Progenitor cell of endocrine pancreas (in vitro differentiated cells): ENCODE measurements around the gene ADAMTS12. TPM values are rescaled to one million over a fixed set of nuclear protein-coding genes. Genes with fewer than 3 reads are reported as not detected.
A peak's percentile ranks its signal among the peaks of the same experiment; 100 is the strongest.

Experiments used
- DNase-seq: peaks from one replicate; pipeline ENCODE4 v3.0.0; 2021; ENCODE audit warnings: low spot score; ENCODE audit not compliant: unreplicated experiment
- H3K27ac Mint-ChIP-seq: 2 replicates; pipeline ENCODE4 v1.8.0; 2021; ENCODE audit warnings: mild to moderate bottlenecking, moderate library complexity, mixed read lengths
- H3K27me3 Mint-ChIP-seq: 2 replicates; pipeline ENCODE4 v1.8.0; 2021; ENCODE audit warnings: mixed read lengths
- H3K36me3 Mint-ChIP-seq: 2 replicates; pipeline ENCODE4 v1.8.0; 2022; ENCODE audit warnings: mixed read lengths; ENCODE audit not compliant: insufficient read depth
- H3K4me1 Mint-ChIP-seq: 2 replicates; pipeline ENCODE4 v1.8.0; 2021; ENCODE audit warnings: low read depth, mixed read lengths
- H3K4me3 Mint-ChIP-seq: 2 replicates; pipeline ENCODE4 v1.8.0; 2021; ENCODE audit warnings: low read depth, mild to moderate bottlenecking, moderate library complexity, mixed read lengths
- H3K9me3 Mint-ChIP-seq: 2 replicates; pipeline ENCODE4 v1.8.0; 2021; ENCODE audit warnings: low read depth, mixed read lengths
- CTCF ChIP-seq: fragments of 200-600 bp; sonication (generic); IDR thresholded peaks from one replicate; pipeline ENCODE4 v1.5.0; 2021; ENCODE audit warnings: antibody characterized with exemption, mild to moderate bottlenecking; ENCODE audit not compliant: unreplicated experiment
- total RNA-seq: library from RNA; stranded (reverse); gene quantifications from 2 replicates; pipeline ENCODE4 v1.2.1, GENCODE V29; 2021

Gene ADAMTS12
- total RNA-seq, 1 donor from 2014 or later: 5.2 TPM

DNA sequence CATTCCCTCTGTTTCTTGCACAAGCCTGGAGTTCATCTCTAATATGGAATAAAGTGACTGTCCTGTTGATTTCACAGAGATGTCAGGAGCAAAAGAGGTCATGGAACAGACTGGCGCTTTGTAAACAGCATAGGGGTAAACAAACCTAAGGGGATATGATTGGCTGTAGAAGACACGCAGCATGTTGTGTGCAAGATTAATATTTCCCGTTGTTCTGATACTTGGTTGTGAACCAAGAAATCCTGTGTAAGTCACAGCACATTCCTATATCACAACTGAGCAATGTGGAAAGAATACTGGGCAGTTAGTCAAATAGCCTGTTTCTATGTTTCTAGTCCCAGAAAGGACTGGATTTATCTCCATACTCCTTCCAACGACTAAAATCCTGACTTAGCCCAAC is 3.2 kb downstream of the ADAMTS12 start:
- no peaks in the 10 kb centered on the region for H3K36me3 Mint-ChIP-seq
- H3K4me1 Mint-ChIP-seq: peaks cover 30% of the 10 kb centered on the region
- no peak overlapping the region for H3K27ac Mint-ChIP-seq
- DNase-seq: no peak
- H3K4me3 Mint-ChIP-seq: no peak overlapping the region
- no peaks in the 10 kb centered on the region for H3K27me3 Mint-ChIP-seq
- no peak for TF ChIP-seq CTCF
- H3K9me3 Mint-ChIP-seq: no peaks in the 10 kb centered on the region

DNA sequence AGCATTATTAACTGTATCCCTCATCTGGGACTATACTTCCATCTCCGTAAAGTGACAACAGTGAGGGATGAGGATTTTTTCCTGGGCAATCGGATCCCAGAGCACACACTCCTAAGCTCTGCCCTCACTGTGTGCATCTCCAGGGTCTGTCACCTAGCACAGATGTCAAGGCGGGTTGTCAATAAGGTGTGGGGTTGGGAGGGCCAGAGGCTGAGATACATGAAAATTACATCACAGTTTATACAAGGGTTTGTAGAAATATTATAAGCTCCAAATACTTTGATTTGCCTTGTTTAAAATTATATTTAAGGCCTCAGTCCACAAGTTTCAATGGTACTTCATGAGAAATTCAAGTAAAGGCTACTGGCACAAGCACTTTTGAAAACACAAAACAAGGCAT is 4.5 kb downstream of the ADAMTS12 start:
- H3K4me3 Mint-ChIP-seq: no peak overlapping the region
- no peak for DNase-seq
- H3K27ac Mint-ChIP-seq: peak overlapping the region; percentile 19
- H3K36me3 Mint-ChIP-seq: no peaks in the 10 kb centered on the region
- TF ChIP-seq CTCF: no peak
- peaks cover 21% of the 10 kb centered on the region for H3K4me1 Mint-ChIP-seq
- H3K27me3 Mint-ChIP-seq: no peaks in the 10 kb centered on the region
- no peaks in the 10 kb centered on the region for H3K9me3 Mint-ChIP-seq

DNA sequence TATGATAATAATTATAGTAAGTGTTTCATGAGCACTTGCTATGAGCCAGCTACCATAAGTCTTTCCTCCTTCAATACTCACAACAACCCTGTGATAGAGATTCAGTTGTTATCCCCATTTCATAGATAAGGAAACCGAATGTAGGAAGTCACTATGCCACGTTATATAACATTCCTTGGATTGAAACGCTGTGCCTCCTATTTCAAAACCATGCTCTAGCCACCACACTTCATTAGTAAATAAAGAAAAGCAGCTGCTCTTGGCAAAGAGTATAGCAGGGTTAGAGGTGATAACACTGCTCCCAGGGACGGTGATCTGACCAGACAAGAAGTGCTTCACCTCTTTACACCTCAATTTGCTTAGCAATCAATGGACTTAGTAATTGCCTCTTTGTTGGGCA is 5.5 kb downstream of the ADAMTS12 start:
- Mint-ChIP-seq H3K27me3 (no peaks in the 10 kb centered on the region), H3K36me3 (no peaks in the 10 kb centered on the region), H3K9me3 (no peaks in the 10 kb centered on the region), H3K4me1 (peaks cover 17% of the 10 kb centered on the region), H3K27ac (no peak overlapping the region), H3K4me3 (no peak overlapping the region)
- no peak for TF ChIP-seq CTCF
- DNase-seq: no peak

DNA sequence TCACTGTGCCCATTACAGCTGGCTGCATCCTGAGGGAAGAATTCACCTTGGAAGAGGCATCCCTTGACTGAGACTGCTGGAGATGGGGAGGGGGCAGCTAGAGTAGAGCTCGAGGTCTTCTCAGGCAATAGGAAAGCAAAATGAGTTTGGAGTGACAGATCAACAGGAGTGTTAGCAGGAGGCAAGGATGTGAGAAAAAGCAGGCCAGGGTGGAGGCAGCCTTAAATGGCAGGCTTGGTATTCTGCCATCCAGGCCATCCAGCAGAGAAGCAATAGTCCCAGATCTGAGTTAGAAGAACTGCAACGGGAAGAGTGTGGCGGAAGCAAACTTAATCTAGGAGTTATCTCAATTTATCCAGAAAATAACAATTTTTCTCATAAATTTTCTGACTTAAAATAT is 6.1 kb downstream of the ADAMTS12 start:
- Mint-ChIP-seq H3K36me3 (no peaks in the 10 kb centered on the region), H3K4me3 (no peak overlapping the region), H3K27ac (no peak overlapping the region), H3K4me1 (peaks cover 12% of the 10 kb centered on the region), H3K27me3 (no peaks in the 10 kb centered on the region), H3K9me3 (no peaks in the 10 kb centered on the region)
- DNase-seq: no peak
- TF ChIP-seq CTCF: no peak

- TF ChIP-seq CTCF: no peak
- no peak overlapping the region for H3K4me3 Mint-ChIP-seq
- peaks cover under 1% of the 10 kb centered on the region for H3K4me1 Mint-ChIP-seq
- H3K9me3 Mint-ChIP-seq: no peaks in the 10 kb centered on the region
- no peaks in the 10 kb centered on the region for H3K27me3 Mint-ChIP-seq
- H3K36me3 Mint-ChIP-seq: no peaks in the 10 kb centered on the region
- no peak for DNase-seq
- no peak overlapping the region for H3K27ac Mint-ChIP-seq
Observed at GRCh38 chr5:33883482-33883881, 8.3 kb downstream of the ADAMTS12 start.

GRCh38 chr5:33880319-33880718 is 11.5 kb downstream of the ADAMTS12 start:
- Mint-ChIP-seq H3K36me3 (peaks cover 16% of the 10 kb centered on the region), H3K9me3 (peaks cover 12% of the 10 kb centered on the region), H3K4me1 (no peaks in the 10 kb centered on the region), H3K4me3 (no peak overlapping the region), H3K27ac (no peak overlapping the region), H3K27me3 (no peaks in the 10 kb centered on the region)
- no peak for TF ChIP-seq CTCF
- DNase-seq: no peak
